Pancreas (tissue), 10 donors: ENCODE measurements around the gene TSSK3. TPM values are rescaled to one million over a fixed set of nuclear protein-coding genes. Genes with fewer than 3 reads are reported as not detected.

Source experiments
- ATAC-seq, 4 donors: fragments of 200-7000 bp; cut with Tn5 transposase; one replicate each; pipeline versions ENCODE4 v1.8.0 to v1.9.1; 2020; ENCODE audit warnings: mild to moderate bottlenecking in 4 of 4, moderate library complexity in 4 of 4
- DNase-seq, 6 donors: peaks; one replicate each; pipeline ENCODE4 v3.0.0-alpha.2; 2020
- FAIRE-seq: peaks from 2 replicates; lab custom pipeline; 2012; peaks lifted over from hg19 to GRCh38; lab: Jason Lieb, UNC
- H3K27ac ChIP-seq, 4 donors: fragments of 200-600 bp; sonication (generic); 1 replicate in 3 of 4; 2 replicates in 1 of 4; pipeline versions ENCODE4 v1.5.0 to v1.8.0; 2020
- H3K27me3 ChIP-seq, 4 donors: fragments of 200-600 bp; one replicate each; pipeline ENCODE4 v1.8.0; 2021
- H3K36me3 ChIP-seq, 3 donors: fragments of 200-600 bp; sonication (generic) in 1 of 3; one replicate each; pipeline versions ENCODE4 v1.5.0 to v1.8.0; 2020 to 2021
- H3K4me1 ChIP-seq, 3 donors: fragments of 200-600 bp; one replicate each; pipeline ENCODE4 v1.8.0; 2021
- H3K4me3 ChIP-seq, 4 donors: fragments of 200-600 bp; sonication (generic) in 2 of 4; one replicate each; pipeline versions ENCODE4 v1.5.0 to v1.8.0; 2020 to 2021
- H3K9me3 ChIP-seq, 4 donors: fragments of 200-600 bp; one replicate each; pipeline ENCODE4 v1.8.0; 2021
- CTCF ChIP-seq, 4 donors: fragments of 200-600 bp; sonication (generic) in 3 of 4; IDR thresholded peaks; one replicate each; pipeline versions ENCODE4 v1.5.0 to v1.8.0; 2021; ENCODE audit warnings: antibody characterized with exemption in 4 of 4
- WGBS, 2 donors: extraction: QIAGEN DNeasy Blood & Tissue Kit; methylation state at CpG; one replicate each; pipeline ENCODE4 v1.1.7; 2013; 5-methylcytosine and 5-hydroxymethylcytosine counted together
- intact Hi-C, 3 donors: fragments of 100-400 bp; cut with DNase I; formaldehyde crosslinking; loops; one replicate each; pipeline versions ENCODE4 v1.11.1 to v1.14.2; 2022
- polyA plus RNA-seq, 2 donors: library from polyadenylated mRNA; stranded (reverse); fragments of 200-250 nt; gene quantifications; one replicate each; pipeline ENCODE4 v1.2.3, GENCODE V29; 2013
- total RNA-seq, 6 donors: library from RNA; stranded (reverse); fragmentation: NEBNext Ultra II Directional in 4 of 6; extraction: Animal tissue kit (Norgen Biotek cat#: 25700) in 4 of 6; gene quantifications; one replicate each; pipeline versions ENCODE4 v1.2.1 to v1.2.4, GENCODE V29; 2021 to 2023
- donor health status: healthy with polysubstance abuse.
- donor health status: DM: no; HTN: no; CAD: no; lungs with moderate emphysema.
- donor health status: DM: no; HTN: no; CAD: no.
- donor health status: control.
- donor health status: control.
- donor health status: Bipolar disorder and iron deficiency.
- donor health status: DM: yes; HTN: yes; CAD: no.
- donor health status: DM: no; HTN: no; CAD: no.
- donor health status: DM: no; HTN: no; CAD: no.
- donor health status: DM: yes; HTN: yes; CAD: no.

The TSSK3 gene
- total and polyA plus RNA-seq, 8 donors, result 0.35 to 2.5 (median 1.3) TPM

GRCh38 chr1:32358435-32358834 is 3.9 kb upstream of the TSSK3 start:
- H3K27ac ChIP-seq, result no peak overlapping the region
- FAIRE-seq, result no peak
- ATAC-seq, result no peak

GRCh38 chr1:32361308-32361673 is 1.0 kb upstream of the TSSK3 start:
- intact Hi-C loops, result no loop called here
- 57 to 66% methylated on average over 29 to 35 of the region's 35 CpGs for WGBS, 2 donors
- Histone ChIP-seq H3K4me3 (peak overlapping the region in 3 of 4 donors; percentile 12 to 50 (median 31)), H3K9me3 (no peaks in the 10 kb centered on the region), H3K27ac (no peak overlapping the region), H3K4me1 (peaks cover 0 to 6% (median 4%) of the 10 kb centered on the region in 3 donors), H3K27me3 (no peaks in the 10 kb centered on the region), H3K36me3 (peaks cover 0 to 6% (median 4%) of the 10 kb centered on the region in 3 donors)
- ATAC-seq (no peak), FAIRE-seq (no peak), DNase-seq (peak in 1 of 6 donors; percentile 62)
- TF ChIP-seq CTCF (IDR thresholded peaks at IDR 0.05), result no peak

More at GRCh38 chr1:32358435-32358834, 3.9 kb upstream of the TSSK3 start:
- Histone ChIP-seq H3K4me3 (no peak overlapping the region), H3K36me3 (peaks cover 0 to 1% (median 0%) of the 10 kb centered on the region in 3 donors), H3K4me1 (peaks cover 4 to 8% (median 4%) of the 10 kb centered on the region in 3 donors), H3K9me3 (no peaks in the 10 kb centered on the region), H3K27me3 (no peaks in the 10 kb centered on the region)
- 45 to 55% methylated on average over 3 of the region's 3 CpGs for WGBS, 2 donors
- intact Hi-C loops, result no loop called here
- no peak for DNase-seq
- no peak for TF ChIP-seq CTCF (IDR thresholded peaks at IDR 0.05)

GRCh38 chr1:32361674-32362473 is 465 bp upstream of the TSSK3 start:
- Histone ChIP-seq H3K4me3 (peak overlapping the region; percentile 12 to 50 (median 27)), H3K4me1 (peaks cover 0 to 6% (median 4%) of the 10 kb centered on the region in 3 donors), H3K27me3 (no peaks in the 10 kb centered on the region), H3K27ac (peak overlapping the region in 2 of 4 donors; percentile 44 to 65), H3K9me3 (no peaks in the 10 kb centered on the region), H3K36me3 (peaks cover 0 to 10% (median 8%) of the 10 kb centered on the region in 3 donors)
- FAIRE-seq, result no peak
- peak; percentile 44 to 87 (median 66) for DNase-seq
- peak in 3 of 4 donors; percentile 10 to 19 (median 10) for TF ChIP-seq CTCF (IDR thresholded peaks at IDR 0.05)
- intact Hi-C loops, result no loop called here
- ATAC-seq, result peak; percentile 57 to 82 (median 78)
- 0 to 2% methylated on average over 49 to 91 of the region's 91 CpGs for WGBS, 2 donors

- ATAC-seq (no peak), FAIRE-seq (no peak), DNase-seq (peak in 1 of 6 donors; percentile 41)
- Histone ChIP-seq H3K27me3 (no peaks in the 10 kb centered on the region), H3K9me3 (no peaks in the 10 kb centered on the region), H3K4me3 (no peak overlapping the region), H3K36me3 (peaks cover 4 to 29% (median 12%) of the 10 kb centered on the region in 3 donors), H3K27ac (no peak overlapping the region), H3K4me1 (peaks cover 0 to 6% (median 4%) of the 10 kb centered on the region in 3 donors)
- intact Hi-C loops, result no loop called here
- 90 to 92% methylated on average over 12 of the region's 12 CpGs for WGBS, 2 donors
- no peak for TF ChIP-seq CTCF (IDR thresholded peaks at IDR 0.05)
These were observed 1.4 kb downstream of the TSSK3 start for GRCh38 chr1:32363713-32364112.

- ATAC-seq, result no peak
- intact Hi-C loops, result no loop called here
- WGBS, 2 donors, result 86 to 92% methylated on average over 5 of the region's 5 CpGs
- Histone ChIP-seq H3K27ac (no peak overlapping the region), H3K36me3 (peaks cover 4 to 32% (median 13%) of the 10 kb centered on the region in 3 donors), H3K9me3 (no peaks in the 10 kb centered on the region), H3K4me3 (no peak overlapping the region), H3K4me1 (peaks cover 0 to 6% (median 4%) of the 10 kb centered on the region in 3 donors), H3K27me3 (no peaks in the 10 kb centered on the region)
- FAIRE-seq, result no peak
- peak in 1 of 6 donors; percentile 12 for DNase-seq
- no peak for TF ChIP-seq CTCF (IDR thresholded peaks at IDR 0.05)
These were observed 2.5 kb downstream of the TSSK3 start for GRCh38 chr1:32364836-32365235.
